Mucosa of stomach (tissue), 1 donor: ENCODE results near the gene NOS3.

Experiments used
- H3K27me3 ChIP-seq: one replicate; pipeline ENCODE4 v1.7.0; 2013; ENCODE audit warnings: mild to moderate bottlenecking, low read length; ENCODE audit not compliant: control insufficient read depth, insufficient read depth
- H3K36me3 ChIP-seq: one replicate; pipeline ENCODE4 v1.7.0; 2013; ENCODE audit warnings: low read length; ENCODE audit not compliant: control insufficient read depth, insufficient read depth
- H3K4me1 ChIP-seq: one replicate; pipeline ENCODE4 v1.7.0; 2013; ENCODE audit warnings: mild to moderate bottlenecking, low read length; ENCODE audit not compliant: control insufficient read depth, insufficient read depth
- H3K4me3 ChIP-seq: one replicate; pipeline ENCODE4 v1.7.0; 2013; ENCODE audit warnings: low read length
- H3K9ac ChIP-seq: one replicate; pipeline ENCODE4 v1.7.0; 2013; ENCODE audit warnings: mild to moderate bottlenecking, low read length, moderate library complexity
- H3K9me3 ChIP-seq: one replicate; pipeline ENCODE4 v1.7.0; 2013; ENCODE audit warnings: mild to moderate bottlenecking, low read length, moderate library complexity; ENCODE audit not compliant: control insufficient read depth
- donor health status: Pancreatic carcinoma.

NOS3 gene

DNA sequence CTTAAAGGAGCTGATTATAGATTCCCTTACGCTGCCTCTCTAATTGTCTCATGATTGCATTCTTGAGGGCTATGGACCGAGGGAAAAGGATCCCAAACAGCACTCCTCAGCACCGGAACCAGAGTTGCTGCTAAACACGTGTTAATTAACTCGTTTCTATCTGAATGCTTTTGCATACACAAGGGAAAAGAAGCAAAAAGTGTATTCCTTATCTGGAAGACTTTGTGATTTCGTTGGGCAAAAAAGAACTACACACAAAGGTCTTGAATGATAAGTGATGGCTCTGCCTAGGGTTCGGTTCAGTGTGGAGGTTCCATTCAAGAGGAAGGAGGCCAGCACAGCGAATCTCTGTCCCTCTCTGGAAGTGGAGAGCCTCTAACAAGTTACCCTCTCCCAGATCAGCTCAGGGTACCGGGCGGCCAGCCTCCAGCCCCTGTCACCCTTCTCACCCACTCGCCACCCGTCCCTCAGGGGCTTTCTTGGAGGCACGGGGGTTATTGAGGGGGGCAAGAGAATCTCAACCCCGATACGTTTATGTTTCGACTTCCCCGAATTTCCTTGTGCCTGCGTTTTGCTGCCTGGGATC lies 68.1 kb downstream of the NOS3 start:
- peak overlapping the region; percentile 60 for H3K9ac ChIP-seq

DNA sequence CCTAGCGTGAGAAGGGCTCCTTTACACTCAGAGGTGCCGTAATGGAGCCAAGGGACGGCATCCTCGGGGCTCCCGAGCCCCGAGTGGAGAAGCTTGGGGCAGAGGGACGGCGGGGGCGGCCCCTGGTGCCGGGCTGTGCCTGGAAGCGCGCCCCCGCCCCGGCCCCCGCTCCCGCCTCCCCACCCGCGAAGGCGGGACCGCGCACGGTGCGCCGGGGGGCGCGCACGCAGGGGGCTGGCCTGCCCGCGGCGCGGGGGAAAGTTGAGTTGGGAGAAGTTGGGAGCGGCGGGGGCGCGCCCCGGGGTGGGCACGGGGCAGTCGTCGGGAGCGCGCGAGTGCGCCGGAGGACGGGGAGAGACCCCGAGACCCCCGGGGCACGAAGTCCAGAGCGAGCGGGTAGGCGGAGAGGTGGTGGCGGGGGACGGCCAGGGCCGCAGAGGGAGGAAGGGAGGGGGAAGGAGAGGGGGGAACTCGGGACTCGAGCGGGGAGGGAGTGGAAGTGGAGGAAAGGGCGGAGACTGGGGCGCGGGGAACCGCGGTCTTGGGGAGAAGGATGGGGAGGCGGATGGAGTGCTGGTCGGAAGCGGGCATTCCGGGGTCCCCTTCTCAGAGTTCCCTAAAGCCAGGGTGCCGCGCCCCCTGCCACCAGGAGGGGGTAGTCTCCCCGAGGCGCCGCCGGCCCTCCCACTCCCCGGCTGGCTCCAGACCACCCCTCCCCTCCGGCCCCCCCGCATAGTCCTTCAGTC lies 68.7 kb downstream of the NOS3 start, which contains the start of gene SLC4A2:
Gene SLC4A2 (plus strand): TSS at position 223 of the 746 bp plus-strand sequence. CDS start 2,399 bp downstream, outside the sequence.
- Histone ChIP-seq H3K27me3 (no peaks in the 10 kb centered on the region), H3K9me3 (no peaks in the 10 kb centered on the region), H3K4me1 (peaks cover 55% of the 10 kb centered on the region), H3K9ac (peak within 1 kb of the TSS; percentile 65), H3K4me3 (peak within 1 kb of the TSS; percentile 47), H3K36me3 (peaks cover under 1% of the 10 kb centered on the region)

More for the DNA sequence above, 68.1 kb downstream of the NOS3 start:
- peaks cover 55% of the 10 kb centered on the region for H3K4me1 ChIP-seq
- H3K27me3 ChIP-seq: no peaks in the 10 kb centered on the region
- H3K36me3 ChIP-seq: no peaks in the 10 kb centered on the region
- no peaks in the 10 kb centered on the region for H3K9me3 ChIP-seq
- H3K4me3 ChIP-seq: peak overlapping the region; percentile 20

DNA sequence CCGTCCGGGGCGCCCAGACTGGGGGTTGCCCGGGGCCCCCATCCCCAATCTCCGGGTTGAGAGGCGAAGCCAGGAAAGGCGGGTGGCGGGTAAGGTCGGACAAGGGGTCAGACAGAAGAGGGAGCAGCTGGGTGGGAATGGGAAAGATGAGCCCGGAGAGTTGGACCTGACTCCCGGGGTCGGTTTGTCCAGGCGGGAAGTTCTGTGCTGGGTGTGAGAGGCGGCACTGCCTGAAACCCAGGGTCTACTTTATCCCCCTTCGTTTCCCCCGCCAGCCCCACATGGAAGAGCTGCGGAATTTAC lies 69.2 kb downstream of the NOS3 start:
- Histone ChIP-seq H3K27me3 (no peaks in the 10 kb centered on the region), H3K9ac (peak overlapping the region; percentile 65), H3K4me3 (peak overlapping the region; percentile 47), H3K36me3 (peaks cover 6% of the 10 kb centered on the region), H3K9me3 (no peaks in the 10 kb centered on the region), H3K4me1 (peaks cover 55% of the 10 kb centered on the region)

DNA sequence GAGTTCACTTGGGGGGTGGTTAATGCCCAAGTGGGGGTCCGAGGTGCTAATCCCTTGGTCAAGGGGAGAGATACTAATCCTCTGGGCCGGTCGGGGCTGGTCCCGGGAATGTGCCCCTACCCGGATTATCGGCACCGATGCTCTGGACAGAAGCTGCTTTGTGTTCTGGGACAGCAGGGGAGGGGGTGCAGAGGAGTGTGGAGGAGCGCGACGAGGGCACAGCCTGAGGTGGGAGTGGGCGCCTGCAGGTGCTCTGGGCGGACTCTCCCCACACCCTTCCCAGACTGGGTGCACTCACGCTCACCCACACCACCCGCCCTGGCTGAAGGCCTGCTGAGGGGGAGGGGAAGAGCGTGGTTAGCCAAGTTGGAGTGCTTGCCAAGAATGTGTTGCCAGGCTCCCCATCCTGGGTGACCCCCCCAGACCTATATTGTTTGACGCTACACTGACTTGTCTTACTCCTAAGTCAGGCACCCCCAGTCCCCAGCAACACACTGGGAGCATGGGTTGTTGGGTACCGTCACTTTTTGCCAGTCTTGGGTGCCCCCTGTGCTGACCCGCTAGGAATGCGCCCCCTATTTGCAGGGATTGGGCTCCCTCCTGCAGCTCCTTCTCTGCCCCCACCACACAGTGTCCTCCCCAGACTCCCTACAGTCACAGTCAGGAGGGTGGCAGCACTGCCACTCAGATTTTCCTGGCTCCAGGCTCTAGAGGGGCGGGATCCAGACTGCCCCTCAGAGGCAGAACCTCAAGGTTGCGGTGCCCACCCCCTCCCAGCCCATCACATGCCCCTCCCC lies 69.8 kb downstream of the NOS3 start:
- Histone ChIP-seq H3K4me1 (peaks cover 55% of the 10 kb centered on the region), H3K27me3 (no peaks in the 10 kb centered on the region), H3K36me3 (peaks cover 11% of the 10 kb centered on the region), H3K9me3 (no peaks in the 10 kb centered on the region), H3K9ac (peak overlapping the region; percentile 65), H3K4me3 (peak overlapping the region; percentile 47)

DNA sequence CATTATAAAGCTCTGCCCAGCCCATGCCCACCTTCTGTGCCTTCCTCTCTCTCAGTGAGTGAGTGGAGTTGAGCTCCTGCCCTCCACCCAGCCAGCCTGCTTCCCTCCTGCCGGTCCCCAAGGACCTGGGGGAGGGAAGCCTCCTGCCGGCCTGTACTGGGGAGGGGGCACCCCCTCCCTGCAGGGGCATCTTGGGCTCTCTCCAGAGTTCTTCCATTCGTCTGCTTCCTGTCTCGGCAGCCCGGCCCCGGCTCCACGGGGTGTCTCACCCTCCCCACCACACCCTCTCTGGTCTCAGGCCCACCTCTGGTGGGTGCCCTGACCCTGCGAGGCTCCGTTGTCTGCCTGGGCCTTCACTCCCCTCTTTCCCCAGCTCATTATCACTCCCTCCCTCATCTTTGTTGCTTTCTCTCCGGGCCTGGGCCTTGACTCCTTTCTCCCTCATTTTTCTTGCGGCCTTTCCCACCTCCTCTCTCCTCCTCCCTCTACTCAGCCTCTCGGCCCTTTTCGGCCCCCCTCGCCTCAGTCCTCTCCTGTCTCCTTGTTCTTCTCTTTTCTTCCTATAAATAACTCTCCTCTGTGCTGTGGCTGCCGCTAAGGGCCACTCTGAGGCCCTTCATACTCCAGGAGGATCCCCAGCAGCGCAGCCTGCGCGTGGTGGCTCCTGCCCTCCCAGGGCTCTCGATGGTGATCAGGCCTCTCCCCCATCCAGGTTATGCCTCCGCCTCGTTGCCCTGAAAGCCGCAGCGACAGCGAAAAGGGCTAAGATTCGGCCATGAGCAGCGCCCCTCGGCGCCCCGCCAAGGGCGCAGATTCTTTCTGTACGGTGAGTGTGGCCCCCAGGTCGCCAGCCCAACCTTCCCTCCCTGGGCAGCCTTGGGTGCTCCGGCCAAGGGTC lies 70.6 kb downstream of the NOS3 start:
- H3K9ac ChIP-seq: no peak overlapping the region

DNA sequence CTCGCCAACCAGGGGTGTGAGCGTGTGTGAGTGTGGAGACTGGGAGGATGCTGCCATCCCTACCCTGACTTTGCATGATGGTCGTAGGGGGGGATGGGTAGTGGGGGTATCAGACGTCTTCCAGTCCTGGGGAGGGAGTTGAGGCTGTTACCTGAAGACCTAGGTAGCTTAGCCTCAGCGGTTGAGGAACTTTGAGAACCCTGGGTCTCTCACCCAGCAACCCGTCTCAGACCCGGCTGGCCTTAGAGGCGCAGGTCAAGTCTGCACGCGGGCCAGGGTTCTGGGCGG lies 71.2 kb downstream of the NOS3 start:
- Histone ChIP-seq H3K9ac (no peak overlapping the region), H3K9me3 (no peaks in the 10 kb centered on the region), H3K27me3 (no peaks in the 10 kb centered on the region), H3K36me3 (peaks cover 13% of the 10 kb centered on the region), H3K4me1 (peaks cover 47% of the 10 kb centered on the region), H3K4me3 (no peak overlapping the region)

More for the DNA sequence above, 70.6 kb downstream of the NOS3 start:
- Histone ChIP-seq H3K4me1 (peaks cover 53% of the 10 kb centered on the region), H3K4me3 (no peak overlapping the region), H3K36me3 (peaks cover 13% of the 10 kb centered on the region), H3K27me3 (no peaks in the 10 kb centered on the region), H3K9me3 (no peaks in the 10 kb centered on the region)

DNA sequence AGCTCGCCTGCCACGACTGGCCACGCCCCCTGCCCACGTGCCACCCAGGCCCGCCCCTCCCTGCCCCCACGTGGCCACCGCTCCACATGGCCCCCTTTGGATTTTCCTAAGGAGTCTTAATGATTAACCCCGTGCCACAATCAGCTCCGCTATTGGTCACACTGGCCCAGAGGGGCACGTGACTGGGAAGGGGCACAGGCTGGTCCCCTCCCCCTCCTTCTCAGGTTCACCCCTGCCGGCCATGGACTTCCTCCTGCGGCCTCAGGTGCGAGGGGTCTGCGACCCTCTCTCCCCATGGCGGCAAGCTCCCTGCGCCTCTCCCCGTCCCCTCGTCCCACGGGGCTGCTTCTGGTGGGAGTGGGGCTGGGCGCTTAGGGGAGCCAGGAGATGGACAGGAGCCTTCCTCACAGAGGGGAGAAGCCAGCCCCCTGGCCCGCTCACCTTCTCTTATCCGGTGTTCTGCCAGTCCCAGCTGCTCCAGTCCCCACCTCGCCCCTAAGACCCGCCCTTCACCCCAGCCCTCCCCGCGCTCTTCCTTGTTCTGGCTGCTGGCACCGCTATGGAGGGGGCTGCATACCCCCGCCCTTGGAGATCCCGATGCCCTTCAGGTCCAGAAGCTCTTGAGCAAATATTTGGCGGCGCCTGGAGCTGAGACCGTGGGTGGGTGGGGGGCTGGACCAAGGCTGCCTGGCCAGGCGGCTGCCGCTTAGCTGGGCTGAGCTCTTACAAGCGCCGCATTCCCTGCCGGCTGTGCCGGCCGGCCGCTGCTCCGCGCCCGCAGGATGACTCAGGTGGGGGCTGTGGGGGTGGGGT lies 71.8 kb downstream of the NOS3 start:
- H3K27me3 ChIP-seq: no peaks in the 10 kb centered on the region
- H3K9me3 ChIP-seq: no peaks in the 10 kb centered on the region
- peaks cover 13% of the 10 kb centered on the region for H3K36me3 ChIP-seq
- peaks cover 43% of the 10 kb centered on the region for H3K4me1 ChIP-seq
- no peak overlapping the region for H3K4me3 ChIP-seq
- H3K9ac ChIP-seq: peak overlapping the region; percentile 43

DNA sequence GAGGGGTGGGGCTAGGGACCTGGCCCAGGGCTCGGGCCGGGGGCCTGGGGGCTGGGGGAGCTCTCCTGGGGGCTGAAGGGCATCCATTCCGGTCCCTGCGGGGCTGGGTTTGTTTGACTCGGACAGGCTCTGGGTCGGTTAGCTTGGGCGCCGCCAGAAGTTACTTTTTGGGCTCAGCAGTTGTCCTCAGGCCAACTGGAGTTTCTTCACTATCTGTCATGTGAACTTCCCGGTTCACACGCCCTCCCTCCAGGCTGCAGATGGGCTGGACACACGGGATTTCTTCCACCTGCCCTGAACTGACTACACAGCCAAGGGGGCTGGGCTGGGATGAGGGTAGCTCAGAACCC lies 72.4 kb downstream of the NOS3 start:
- Histone ChIP-seq H3K4me3 (no peak overlapping the region), H3K36me3 (peaks cover 16% of the 10 kb centered on the region), H3K27me3 (no peaks in the 10 kb centered on the region), H3K9me3 (no peaks in the 10 kb centered on the region), H3K4me1 (peaks cover 42% of the 10 kb centered on the region), H3K9ac (no peak overlapping the region)
